Esophagus muscularis mucosa (tissue), 3 donors: ENCODE measurements around the gene IGIP.

Experiments used
- CTCF ChIP-seq, 3 experiments: fragments of 200-600 bp in 2 of 3; fragments of 450-650 bp in 1 of 3; sonication (generic) in 2 of 3; IDR thresholded peaks; one replicate each; pipeline ENCODE4 v1.5.1; 2017 to 2019; ENCODE audit warnings: antibody characterized with exemption in 3 of 3, mild to moderate bottlenecking in 2 of 3, moderate library complexity in 1 of 3
- POLR2A ChIP-seq: fragments of 450-650 bp; IDR thresholded peaks from one replicate; pipeline ENCODE4 v1.6.1; 2017; ENCODE audit warnings: antibody characterized with exemption, moderate library complexity, mild to moderate bottlenecking, low read depth
- POLR2AphosphoS5 ChIP-seq, 2 donors: sonication (generic); formaldehyde crosslinking; IDR thresholded peaks; one replicate each; pipeline ENCODE4 v1.6.1; 2017; ENCODE audit warnings: antibody characterized with exemption in 2 of 2

DNA sequence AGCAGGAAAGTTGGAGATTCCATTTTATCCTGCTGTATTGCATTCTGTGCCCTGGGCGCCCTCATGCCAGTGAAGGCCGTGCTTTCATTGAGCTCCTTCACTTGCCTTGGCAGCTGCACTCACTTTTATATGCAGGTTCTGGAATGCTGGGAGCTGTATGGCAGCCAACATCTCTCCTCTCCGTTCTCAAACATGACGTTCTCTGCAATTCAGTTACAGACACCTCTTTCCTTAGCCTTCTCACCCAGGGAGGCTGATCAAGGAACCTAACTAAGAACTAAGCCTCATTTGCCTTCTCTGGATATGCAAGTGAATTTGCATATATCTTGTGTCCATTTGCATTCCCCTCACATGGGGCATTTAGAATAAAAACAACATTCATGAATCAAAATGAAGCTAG is 41.2 kb upstream of the IGIP start:
- TF ChIP-seq POLR2A (no peak), CTCF (IDR thresholded peaks at IDR 0.05) (no peak), POLR2AphosphoS5 (IDR thresholded peaks at IDR 0.05) (no peak)
